ENCODE data around the gene FBXL16.

- no peak for TF ChIP-seq TEAD4 (IDR thresholded peaks at IDR 0.05)
- no peak for TF ChIP-seq FOXM1 (IDR thresholded peaks at IDR 0.05; ENCODE audit: borderline replicate concordance, low read depth)
- no peak for TF ChIP-seq REST (IDR thresholded peaks at IDR 0.05; ENCODE audit: low read depth)
- no peak for TF ChIP-seq EGR1 (IDR thresholded peaks at IDR 0.05)
- no peak for TF ChIP-seq TCF12 (IDR thresholded peaks at IDR 0.05; ENCODE audit: low read depth)
- no peak for TF ChIP-seq YY1 (IDR thresholded peaks at IDR 0.05; ENCODE audit: low read depth)
- no peak for TF ChIP-seq RAD21 (IDR thresholded peaks at IDR 0.05; ENCODE audit: low read depth)
- TF ChIP-seq CEBPB (IDR thresholded peaks at IDR 0.05): no peak
- no peak for TF ChIP-seq MAX (IDR thresholded peaks at IDR 0.05)
- no peak for TF ChIP-seq EP300 (IDR thresholded peaks at IDR 0.05; ENCODE audit: borderline replicate concordance)
- no peak for TF ChIP-seq CREB1 (IDR thresholded peaks at IDR 0.05; ENCODE audit: low read depth)
Measured at GRCh38 chr16:651844-652243, 53.8 kb downstream of the FBXL16 start.

Measured in Ishikawa (cell line).